AG10803 (cell line): Measurements from ENCODE around the gene PACSIN2.

Experiments
- DNase-seq: peaks from one replicate; pipeline ENCODE4 v3.0.0; 2010; ENCODE audit warnings: low read depth
- H3K4me3 ChIP-seq: 2 replicates; pipeline ENCODE4 v1.5.1; 2011; ENCODE audit warnings: mild to moderate bottlenecking, low read length, control low read depth
- TF ChIP-seq, protein P1 (sequence below): conservative IDR thresholded peaks from 2 replicates; pipeline ENCODE4 v1.5.1; 2011; ENCODE audit warnings: mild to moderate bottlenecking, low read length, control low read depth, inconsistent platforms

PACSIN2 gene

DNA sequence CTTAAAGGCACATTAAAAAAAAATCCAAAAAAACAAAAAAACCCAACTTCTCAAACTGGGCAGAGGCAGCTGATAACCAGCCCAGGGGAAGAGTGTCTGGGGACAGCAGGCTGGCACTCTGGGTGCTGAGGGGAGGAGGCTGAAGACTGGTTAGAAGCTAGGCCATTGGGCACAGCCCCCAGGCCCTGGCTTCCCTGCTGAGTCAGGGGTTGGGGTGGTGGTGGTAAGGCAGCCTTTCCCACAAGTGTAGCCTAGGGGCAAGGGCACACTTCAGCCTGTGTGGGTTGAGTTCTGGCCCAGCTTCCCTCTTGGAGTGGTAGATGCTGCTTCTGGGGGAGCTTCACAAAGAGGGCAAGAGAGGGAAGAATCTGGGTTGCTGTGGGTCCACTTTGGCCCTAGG is 141.6 kb downstream of the PACSIN2 start:
- TF ChIP-seq, protein P1, sequence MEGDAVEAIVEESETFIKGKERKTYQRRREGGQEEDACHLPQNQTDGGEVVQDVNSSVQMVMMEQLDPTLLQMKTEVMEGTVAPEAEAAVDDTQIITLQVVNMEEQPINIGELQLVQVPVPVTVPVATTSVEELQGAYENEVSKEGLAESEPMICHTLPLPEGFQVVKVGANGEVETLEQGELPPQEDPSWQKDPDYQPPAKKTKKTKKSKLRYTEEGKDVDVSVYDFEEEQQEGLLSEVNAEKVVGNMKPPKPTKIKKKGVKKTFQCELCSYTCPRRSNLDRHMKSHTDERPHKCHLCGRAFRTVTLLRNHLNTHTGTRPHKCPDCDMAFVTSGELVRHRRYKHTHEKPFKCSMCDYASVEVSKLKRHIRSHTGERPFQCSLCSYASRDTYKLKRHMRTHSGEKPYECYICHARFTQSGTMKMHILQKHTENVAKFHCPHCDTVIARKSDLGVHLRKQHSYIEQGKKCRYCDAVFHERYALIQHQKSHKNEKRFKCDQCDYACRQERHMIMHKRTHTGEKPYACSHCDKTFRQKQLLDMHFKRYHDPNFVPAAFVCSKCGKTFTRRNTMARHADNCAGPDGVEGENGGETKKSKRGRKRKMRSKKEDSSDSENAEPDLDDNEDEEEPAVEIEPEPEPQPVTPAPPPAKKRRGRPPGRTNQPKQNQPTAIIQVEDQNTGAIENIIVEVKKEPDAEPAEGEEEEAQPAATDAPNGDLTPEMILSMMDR = no peak
- H3K4me3 ChIP-seq = no peak overlapping the region
- no peak for DNase-seq

DNA sequence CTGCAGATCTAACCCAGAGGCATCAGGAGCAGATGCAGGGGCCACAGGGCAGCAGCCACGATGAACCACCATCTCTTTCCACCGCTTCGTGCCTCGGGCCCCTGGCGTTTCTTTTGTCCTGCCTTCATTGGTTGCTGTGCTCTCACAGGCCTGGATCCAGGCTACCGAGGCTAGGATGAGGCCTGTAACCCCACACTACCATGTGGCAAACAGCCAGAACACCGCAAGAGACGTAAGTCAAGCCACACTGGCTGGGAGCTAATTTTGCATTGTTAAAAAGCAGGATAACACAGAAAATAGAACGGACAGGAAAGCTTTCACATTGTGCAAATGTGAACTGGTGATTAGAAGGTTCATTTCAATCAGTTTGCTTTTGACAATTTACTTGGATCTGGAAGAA is 142.1 kb downstream of the PACSIN2 start:
- TF ChIP-seq, protein P1 = no peak
- H3K4me3 ChIP-seq = no peak overlapping the region
- no peak for DNase-seq

DNA sequence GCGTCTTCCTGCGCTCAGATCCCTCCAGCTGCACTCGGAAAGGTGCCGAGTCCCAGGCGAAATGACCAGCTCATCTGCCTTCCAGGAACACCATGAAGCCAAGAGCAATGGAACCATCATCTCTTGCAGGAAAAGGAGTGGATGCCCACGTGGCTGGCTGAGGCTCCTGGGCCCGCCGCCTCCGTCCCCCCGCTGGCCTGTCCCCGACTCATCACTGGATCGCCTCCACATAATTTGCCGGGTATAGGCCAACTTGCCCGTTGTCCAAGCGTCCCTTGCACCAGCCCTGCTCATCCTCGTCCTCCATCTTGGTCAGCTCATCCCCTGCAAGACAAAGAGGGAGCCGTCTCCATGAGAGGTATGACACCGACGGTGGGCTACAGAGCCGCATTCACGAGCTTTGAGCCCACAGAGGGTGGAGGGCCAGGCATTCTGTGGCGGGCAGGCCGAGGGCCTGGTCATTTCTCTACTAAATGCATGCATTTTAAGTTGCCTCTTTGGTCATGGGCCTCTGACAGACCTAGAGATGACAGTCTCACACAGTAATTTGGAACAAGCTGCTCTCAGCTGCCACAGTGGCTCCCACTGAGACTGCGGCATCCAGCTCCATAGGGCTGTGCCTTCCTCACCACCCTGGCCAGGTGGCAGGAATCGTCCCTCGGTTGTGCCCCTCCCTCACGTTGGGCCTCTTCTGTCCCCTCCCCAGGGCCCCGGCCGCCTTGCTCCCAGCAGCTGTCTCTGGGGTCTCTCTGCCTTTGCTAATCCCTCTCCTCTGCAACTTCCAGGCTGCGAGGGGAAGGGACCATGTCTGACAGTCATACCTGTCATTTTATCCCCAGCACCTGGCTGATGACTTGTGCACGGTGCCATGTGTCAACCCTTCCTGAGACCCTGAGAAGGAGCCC is 143.6 kb downstream of the PACSIN2 start:
- H3K4me3 ChIP-seq = no peak overlapping the region
- DNase-seq = no peak
- TF ChIP-seq, protein P1 = no peak

DNA sequence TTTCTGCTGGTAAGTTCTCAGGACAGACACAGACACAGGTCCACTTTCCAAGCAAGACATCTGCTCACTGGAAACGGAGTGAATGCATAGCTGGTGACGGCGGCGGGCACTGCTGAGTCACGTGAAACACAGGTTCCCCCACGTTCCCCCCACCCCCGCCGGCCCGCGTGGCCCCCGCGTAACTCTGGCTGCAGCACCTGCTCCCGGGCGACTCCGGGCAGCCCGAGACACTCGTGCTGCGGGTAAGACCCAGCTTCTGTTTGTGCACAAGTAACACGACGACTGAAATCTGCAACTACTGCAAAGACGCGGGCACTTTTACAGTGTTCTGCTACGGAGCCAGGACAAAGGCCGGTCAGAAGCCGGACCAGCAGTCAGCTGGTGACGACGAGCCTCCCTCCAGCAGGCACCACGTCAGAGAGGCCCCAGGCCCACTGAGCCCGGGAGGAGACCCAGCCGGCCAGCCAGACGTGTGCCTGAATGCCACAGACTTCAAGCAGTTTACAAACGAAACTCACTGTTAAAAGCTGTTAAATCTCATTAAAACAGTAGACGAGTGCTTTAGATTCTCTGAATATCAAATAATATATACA is 145.0 kb downstream of the PACSIN2 start:
- TF ChIP-seq, protein P1 = no peak
- H3K4me3 ChIP-seq = no peak overlapping the region
- DNase-seq = no peak

DNA sequence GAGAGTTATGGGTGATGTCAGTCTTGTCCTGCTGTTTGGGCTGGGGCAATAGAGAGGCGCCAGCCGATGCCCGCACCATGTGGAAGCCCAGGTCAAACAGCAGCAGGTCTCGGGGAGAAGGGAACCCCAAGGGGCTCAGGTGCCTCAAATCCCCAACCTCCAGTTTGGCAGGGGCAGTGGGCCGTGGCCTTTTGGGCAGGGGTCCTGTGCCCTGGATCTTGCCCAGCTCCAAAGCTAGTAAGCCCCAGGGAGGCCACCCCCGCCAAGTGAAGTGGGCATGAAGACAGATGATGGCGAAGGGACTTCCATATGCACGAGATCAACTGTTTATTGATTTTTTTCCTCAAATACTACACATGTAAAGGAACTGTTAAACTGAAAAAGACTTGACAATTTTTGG is 145.5 kb downstream of the PACSIN2 start:
- no peak for DNase-seq
- no peak overlapping the region for H3K4me3 ChIP-seq
- TF ChIP-seq, protein P1 = no peak

DNA sequence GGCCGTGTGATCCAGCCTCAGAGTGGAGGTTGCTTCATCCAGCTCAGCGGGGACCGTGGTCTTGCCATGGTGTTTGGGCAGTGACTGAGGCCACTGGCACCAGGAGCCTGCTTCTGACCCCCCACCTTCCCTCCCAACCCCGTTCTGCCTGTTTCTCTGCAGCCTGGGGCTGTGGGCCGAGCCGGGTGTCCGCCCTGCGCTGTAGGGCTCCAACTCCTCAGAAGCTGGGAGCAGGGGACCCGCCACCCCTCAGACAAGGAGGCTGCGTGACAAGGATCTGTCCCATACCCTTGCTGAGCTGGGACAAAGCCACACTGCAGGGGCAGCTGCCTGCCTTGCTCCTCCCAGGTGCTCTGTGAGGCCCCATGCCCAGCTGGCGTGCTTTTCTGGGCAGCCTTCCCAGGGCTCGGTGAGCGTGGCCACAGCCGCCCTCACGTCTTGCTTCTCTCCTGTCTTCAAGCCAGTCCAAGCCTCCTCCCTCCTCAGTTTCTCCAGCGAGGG is 146.1 kb downstream of the PACSIN2 start:
- no peak overlapping the region for H3K4me3 ChIP-seq
- TF ChIP-seq, protein P1 = no peak
- no peak for DNase-seq

DNA sequence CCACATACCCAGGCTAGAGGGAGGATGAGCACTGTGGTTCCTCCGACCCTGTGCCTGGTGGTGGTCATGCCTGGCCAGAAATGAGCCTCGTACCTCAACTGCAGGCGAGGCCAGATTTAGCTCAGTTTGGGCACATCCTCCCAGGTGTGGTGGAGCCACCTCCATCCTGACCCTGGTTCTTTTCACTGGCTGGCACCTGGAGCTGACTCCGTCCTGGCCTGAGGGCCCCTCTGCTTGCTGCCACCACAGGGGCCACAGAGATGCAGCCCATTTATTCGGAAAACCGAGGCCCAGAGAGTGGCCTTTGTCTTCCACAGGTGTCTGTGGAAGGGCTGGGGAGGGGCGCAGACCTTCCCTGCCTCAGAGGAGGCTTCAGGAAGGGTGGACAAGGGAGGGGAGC is 148.8 kb downstream of the PACSIN2 start:
- DNase-seq = no peak
- TF ChIP-seq, protein P1 = no peak
- no peak overlapping the region for H3K4me3 ChIP-seq
